C4-2B (cell line): Measurements from ENCODE around the gene CSMD2.

ENCODE experiments used
- H3K27ac ChIP-seq: fragments of 450-650 bp; 2 replicates; pipeline ENCODE4 v1.5.1; 2017
- CTCF ChIP-seq: fragments of 450-650 bp; conservative IDR thresholded peaks from 2 replicates; pipeline ENCODE4 v1.5.1; 2017; ENCODE audit warnings: mild to moderate bottlenecking
- ZFX ChIP-seq: fragments of 450-650 bp; IDR thresholded peaks from 2 replicates; pipeline ENCODE4 v1.6.1; 2017

The CSMD2 gene

GRCh38 chr1:34132161-34132420 lies 32.9 kb downstream of the CSMD2 start:
- no peak overlapping the region for H3K27ac ChIP-seq

GRCh38 chr1:34131396-34132160 lies 33.5 kb downstream of the CSMD2 start:
- TF ChIP-seq CTCF: no peak
- no peak for TF ChIP-seq ZFX
- H3K27ac ChIP-seq: no peak overlapping the region

More at GRCh38 chr1:34132161-34132420, 32.9 kb downstream of the CSMD2 start:
- TF ChIP-seq ZFX (no peak), CTCF (no peak)

GRCh38 chr1:34130306-34130705 lies 34.7 kb downstream of the CSMD2 start:
- no peak overlapping the region for H3K27ac ChIP-seq
- TF ChIP-seq ZFX (no peak), CTCF (no peak)

GRCh38 chr1:34129630-34130029 lies 35.4 kb downstream of the CSMD2 start:
- TF ChIP-seq ZFX (no peak), CTCF (peak; percentile 15)

GRCh38 chr1:34128186-34128889 lies 36.7 kb downstream of the CSMD2 start:
- no peak overlapping the region for H3K27ac ChIP-seq
- TF ChIP-seq CTCF (no peak), ZFX (no peak)

More at GRCh38 chr1:34129630-34130029, 35.4 kb downstream of the CSMD2 start:
- no peak overlapping the region for H3K27ac ChIP-seq

- no peak overlapping the region for H3K27ac ChIP-seq
- no peak for TF ChIP-seq ZFX
Observed at GRCh38 chr1:34127006-34128000, 37.7 kb downstream of the CSMD2 start.

- no peak overlapping the region for H3K27ac ChIP-seq
- TF ChIP-seq ZFX (no peak), CTCF (no peak)
Observed at GRCh38 chr1:34126486-34126885, 38.5 kb downstream of the CSMD2 start.
